Kidney glomerular epithelial cell (primary cell): ENCODE measurements around the gene SCGB1D1.

Experiments
- DNase-seq: peaks from one replicate; lab custom pipeline; 2025; lab: John Stamatoyannopoulos, UW

Gene SCGB1D1, protein sequence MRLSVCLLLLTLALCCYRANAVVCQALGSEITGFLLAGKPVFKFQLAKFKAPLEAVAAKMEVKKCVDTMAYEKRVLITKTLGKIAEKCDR

DNA sequence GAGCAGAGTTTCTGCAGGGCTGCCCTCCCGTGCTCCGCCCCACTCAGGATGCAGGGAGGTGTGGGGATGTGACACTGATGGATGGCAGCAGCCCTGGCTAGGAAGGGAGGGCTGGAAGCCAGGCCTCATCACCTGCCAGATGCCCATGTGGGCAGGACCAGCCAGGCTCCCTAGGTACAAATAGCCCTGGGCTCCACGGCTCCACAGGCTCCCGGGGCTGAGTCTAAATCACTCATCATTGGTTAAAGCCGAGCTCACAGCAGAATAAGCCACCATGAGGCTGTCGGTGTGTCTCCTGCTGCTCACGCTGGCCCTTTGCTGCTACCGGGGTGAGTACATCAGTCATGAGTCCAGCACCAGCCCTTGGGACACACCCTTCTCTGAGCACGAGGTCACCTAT lies at the start of gene SCGB1D1:
Gene SCGB1D1, plus strand, starts transcription at position 206 of the 400 bp plus-strand sequence. Its CDS starts 69 bp downstream, at position 275.
- DNase-seq = no peak

DNA sequence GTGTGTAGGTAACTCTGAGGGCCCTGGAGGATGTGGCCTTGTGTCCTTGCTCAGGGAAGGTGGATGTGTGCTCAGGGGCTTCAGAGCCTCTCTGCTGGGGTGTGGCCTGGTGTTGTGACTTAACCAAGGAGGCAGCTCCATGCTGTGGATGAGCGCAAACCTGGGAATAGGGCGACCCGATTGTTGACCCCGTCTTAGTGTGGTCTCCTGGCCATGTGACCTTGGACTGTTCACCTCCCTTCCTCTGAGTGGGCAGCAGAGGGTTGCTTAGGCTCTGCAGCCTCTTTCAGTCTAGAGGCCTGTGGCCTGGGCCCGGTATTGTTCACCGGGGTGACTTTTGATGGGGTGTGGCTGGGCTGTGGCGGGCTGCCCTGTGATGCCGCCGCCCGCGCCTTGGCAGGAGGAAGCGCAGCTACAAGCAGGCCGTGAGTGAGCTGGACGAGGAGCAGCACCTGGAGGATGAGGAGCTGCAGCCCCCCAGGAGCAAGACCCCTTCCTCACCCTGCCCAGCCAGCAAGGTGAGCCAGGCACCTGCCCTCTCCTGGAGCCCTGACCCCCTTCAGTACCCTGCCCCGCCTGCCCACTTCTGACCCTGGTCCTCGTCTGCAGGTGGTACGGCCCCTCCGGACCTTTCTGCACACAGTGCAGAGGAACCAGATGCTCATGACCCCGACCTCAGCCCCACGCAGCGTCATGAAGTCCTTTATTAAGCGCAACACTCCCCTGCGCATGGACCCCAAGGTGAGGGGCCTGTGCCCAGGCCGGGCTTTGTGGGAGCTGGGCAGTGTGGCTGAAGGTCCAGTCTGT lies 49.5 kb upstream of the SCGB1D1 start:
- DNase-seq = no peak

DNA sequence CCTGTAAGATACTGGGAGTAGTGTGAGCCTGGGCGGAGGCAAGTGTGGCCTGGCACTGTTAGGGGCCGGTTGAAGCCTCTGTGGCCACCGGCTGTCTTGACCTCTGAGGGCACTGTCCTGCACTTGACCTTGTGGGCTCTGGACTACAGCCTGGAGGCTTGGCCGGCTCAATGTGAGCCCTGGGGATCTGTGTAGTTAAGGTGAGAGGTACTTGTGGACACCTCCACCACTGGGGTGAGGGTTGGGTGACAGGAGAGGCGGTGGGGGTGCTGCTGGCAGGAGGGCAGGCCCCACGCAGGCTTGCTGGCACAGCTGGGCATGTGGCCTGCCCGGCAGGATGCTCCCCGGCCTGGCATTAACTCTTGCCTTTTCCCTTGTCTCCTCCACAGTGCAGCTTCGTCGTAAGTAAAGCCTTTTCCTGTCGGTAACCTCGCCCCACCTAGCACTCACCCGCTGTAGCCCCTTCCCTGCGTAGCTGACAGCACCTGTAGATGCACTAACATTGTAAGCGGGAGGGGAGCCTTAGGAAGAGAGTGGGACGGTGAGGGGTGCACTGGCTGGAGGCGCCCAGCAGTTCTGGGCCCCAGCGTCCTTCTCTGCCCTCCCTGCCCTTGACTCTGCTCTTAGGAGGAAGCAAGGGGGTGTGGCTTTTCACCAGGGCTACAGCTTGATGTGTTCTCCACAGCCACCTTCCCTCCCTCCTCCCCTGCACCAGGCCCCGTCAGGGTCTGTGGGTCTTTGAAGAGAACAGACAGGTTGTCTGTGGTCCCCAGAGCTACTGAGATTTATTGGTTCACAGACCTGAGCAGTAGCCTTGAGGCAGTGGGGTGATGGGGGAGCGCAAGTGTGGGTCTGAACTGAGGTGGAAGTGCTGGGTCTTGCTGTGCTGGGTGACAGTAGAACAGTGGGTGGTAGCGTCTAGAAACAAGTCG lies 48.6 kb upstream of the SCGB1D1 start:
- DNase-seq = no peak

DNA sequence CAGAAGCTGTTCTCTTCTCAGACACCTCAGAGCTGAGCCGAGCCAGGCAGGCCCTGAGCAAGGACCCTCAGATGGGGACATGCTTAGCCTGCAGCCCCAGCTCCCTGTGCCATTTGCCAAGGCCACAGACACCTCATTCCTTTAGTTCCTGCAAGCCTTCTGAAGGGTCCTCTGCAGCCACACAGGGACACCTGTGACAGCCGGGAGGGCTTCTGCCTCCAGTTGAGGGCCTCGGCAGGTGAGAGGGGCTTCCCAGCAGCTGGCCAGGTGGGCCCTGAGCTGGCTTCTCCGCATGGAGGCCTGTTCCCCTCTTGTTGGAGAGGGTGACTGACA lies 48.0 kb upstream of the SCGB1D1 start:
- no peak for DNase-seq

DNA sequence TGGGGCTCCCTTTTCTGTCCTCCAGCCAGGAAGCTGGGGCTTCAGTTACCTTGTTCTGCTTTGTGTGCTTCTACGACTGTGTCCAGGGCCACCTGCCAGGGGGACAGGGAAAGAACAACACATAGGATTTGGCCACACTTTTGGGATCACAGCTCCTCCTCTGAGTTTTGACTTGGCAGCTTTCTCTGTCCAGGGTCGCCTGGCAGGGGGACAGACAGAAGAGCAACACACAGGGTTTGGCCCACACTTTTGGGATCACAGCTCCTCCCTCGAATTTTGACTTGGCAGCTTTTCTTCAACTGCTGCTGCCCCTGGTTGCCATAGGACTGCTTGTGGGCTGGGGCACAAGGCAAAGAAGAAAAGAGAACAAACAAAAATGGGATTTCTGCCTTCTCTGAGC lies 47.1 kb upstream of the SCGB1D1 start:
- no peak for DNase-seq

DNA sequence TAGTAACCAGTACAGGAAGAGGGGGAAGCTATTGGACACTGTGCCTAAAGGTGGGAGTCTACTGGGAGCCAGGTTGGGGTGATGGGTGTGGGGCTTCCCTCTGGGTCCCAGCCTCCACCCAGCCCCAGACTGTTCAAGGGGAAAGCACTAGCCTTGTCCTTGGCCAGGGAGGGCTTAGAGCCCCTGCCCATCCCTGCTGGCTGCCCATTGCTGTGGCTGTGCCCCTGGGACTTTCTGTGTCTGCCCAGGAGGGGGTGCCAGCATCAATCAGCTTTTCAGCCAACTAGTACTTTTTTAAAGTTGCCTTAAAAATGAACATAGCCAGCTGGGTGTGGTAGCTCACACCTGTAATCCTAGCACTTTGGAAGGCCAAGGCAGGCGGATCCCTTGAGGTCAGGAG lies 46.3 kb upstream of the SCGB1D1 start:
- no peak for DNase-seq

DNA sequence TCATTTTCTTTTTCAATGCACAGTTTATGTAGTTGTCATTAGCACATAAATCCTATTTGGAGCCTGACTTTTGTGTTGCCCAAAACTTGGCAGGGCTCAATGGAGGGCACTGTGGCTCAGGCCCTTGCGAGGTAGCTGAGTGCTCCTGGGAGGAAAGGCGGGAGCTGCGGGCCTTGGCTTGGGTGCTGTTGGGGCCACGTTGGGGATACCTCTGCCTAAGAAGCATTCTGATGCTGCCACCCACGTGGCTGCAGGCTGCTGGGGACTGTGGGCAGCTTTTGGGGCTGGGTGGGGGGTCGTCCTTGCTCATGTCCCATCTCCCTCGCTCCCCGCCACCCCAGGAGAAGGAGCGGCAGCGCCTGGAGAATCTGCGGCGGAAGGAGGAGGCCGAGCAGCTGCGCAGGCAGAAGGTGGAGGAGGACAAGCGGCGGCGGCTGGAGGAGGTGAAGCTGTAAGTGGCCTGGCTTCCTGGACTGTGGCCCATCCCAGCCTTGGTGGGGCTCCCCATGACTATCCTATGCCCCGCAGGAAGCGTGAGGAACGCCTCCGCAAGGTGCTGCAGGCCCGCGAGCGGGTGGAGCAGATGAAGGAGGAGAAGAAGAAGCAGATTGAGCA lies 45.3 kb upstream of the SCGB1D1 start:
- no peak for DNase-seq

DNA sequence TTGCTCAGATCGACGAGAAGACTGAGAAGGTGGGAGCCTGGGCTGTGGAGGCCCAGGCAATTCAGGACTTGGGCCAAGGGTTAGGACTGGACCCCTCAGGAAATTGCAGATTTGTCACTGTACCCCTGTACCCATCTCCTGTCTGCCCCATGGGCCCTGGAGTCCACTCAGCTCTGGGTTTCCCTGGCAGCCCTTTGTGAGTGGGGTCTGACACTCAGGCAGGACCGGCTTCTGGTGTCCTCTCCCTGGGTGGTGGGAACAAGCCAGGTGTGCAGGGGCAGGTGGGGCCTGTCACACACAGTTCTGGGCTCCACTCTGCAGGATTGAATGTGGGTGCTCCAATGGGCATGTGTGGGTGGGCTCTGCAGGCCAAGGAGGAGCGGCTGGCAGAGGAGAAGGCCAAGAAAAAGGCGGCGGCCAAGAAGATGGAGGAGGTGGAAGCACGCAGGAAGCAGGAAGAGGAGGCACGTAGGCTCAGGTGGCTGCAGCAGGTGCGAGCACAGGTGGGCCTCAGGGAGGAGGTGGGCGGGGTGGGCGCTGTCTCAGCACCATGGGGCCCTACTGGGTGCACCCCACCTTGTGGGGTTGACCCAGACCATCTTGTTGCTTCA lies 44.6 kb upstream of the SCGB1D1 start:
- DNase-seq = no peak

DNA sequence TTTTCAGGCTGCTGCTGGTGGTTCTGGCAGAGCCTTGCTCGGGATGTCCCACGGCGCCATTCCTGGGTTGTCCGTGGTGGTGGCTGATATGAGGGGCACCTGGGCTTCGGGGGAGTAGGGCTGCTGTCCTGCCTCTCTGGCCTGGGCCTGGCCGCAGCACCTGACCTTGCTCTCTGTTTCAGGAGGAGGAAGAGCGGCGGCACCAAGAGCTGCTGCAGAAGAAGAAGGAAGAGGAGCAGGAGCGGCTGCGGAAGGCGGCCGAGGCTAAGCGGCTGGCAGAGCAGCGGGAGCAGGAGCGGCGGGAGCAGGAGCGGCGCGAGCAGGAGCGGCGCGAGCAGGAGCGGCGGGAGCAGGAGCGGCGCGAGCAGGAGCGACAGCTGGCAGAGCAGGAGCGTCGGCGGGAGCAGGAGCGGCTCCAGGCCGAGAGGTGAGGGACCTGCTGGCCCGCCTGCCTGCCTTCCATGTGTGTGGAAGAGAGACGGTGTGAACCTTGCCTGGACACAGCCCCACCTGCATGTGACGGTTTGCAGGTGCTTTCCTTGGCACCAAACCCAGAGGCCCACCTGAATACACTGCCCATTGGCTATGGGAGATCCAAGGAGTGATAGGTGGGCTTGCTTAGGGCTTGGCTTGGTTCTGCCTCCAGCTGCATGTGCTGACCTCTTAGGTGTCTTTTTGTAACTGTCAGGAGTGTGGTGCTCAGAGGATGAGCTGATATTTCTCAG lies 43.4 kb upstream of the SCGB1D1 start:
- DNase-seq = no peak

DNA sequence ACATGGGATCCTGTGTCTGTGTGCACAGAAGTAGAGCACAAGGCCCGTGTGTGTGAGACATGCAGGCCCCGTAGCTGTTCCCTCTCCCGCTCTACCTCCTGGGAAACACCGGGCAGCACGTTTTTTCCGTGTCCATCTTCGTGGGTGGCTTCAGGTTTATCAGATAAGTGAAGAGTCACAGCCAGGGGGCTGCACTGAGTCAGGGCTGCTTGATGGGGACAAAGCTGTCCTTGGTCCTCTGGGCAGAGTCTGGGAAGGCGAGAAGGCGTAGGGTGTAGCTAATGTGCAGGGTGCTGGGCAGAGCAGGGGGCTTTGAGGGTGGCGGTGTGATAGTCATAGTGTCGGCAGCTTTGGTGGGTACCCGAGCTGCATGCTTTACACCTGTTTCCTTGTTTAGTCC lies 42.5 kb upstream of the SCGB1D1 start:
- DNase-seq = no peak

DNA sequence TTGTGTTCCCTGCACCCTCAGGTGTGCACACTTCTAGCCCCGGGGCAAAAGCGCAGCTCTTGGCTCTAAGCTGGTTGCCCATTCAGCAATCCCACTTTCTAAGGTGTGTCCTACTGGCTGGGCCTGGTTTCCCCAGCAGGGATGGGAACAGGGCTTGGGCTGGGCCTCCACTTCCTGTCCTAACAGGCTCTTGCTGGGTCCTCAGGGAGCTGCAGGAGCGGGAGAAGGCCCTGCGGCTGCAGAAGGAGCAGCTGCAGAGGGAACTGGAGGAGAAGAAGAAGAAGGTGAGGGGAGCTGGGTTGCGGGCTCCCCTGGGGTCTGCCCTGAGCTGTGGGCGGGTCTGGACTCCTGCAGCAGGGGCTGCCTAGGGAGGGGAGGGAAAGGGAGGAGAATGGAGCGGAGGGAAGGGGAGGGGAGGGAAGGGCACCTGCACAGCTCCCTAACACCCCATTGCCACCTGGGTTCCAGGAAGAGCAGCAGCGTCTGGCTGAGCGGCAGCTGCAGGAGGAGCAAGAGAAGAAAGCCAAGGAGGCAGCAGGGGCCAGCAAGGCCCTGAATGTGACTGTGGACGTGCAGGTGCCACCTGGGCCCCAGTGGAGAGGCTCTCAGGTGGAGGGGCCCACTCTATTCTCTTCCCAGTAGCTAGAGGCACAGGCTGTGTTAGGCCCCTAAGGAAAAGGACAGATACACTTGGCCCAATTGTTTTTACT lies 41.6 kb upstream of the SCGB1D1 start:
- no peak for DNase-seq

DNA sequence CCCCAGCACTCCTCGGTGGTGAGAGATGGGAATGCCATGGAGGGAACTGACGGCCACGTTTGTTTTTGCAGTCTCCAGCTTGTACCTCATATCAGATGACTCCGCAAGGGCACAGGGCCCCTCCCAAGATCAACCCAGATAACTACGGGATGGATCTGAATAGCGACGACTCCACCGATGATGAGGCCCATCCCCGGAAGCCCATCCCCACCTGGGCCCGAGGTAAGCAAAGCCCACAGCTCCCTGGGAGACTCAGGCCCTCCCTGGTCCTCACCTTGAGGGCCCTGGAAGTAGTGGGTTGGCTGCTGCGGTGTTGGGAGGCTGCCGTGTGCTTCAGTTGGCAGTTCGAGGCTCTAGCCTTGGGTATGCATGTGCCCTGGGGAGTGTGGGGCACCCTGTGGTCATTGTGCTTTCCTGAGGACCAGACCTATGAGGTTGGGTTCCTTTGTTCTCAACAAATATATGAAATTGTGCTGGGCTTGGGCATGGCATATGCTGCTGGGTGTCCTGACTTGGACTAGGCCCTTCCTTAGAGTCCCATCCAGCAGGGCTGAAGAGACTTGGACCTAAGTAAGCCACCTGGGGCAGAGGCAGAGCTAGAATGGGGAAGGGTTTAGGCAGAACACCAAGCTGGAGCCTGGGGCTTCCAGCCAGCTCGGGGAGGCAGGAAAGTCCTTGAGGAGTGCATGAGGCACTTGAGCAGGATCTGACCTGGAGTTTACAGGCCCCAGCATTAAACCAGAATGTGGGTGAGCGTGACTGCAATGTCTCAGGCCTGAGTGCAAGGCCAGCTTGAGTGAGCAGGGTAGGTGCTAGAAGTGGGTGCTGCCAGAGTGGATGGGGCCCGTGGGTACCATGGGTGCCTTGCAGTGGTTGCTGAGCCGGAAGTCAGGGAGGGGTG lies 39.8 kb upstream of the SCGB1D1 start:
- no peak for DNase-seq

DNA sequence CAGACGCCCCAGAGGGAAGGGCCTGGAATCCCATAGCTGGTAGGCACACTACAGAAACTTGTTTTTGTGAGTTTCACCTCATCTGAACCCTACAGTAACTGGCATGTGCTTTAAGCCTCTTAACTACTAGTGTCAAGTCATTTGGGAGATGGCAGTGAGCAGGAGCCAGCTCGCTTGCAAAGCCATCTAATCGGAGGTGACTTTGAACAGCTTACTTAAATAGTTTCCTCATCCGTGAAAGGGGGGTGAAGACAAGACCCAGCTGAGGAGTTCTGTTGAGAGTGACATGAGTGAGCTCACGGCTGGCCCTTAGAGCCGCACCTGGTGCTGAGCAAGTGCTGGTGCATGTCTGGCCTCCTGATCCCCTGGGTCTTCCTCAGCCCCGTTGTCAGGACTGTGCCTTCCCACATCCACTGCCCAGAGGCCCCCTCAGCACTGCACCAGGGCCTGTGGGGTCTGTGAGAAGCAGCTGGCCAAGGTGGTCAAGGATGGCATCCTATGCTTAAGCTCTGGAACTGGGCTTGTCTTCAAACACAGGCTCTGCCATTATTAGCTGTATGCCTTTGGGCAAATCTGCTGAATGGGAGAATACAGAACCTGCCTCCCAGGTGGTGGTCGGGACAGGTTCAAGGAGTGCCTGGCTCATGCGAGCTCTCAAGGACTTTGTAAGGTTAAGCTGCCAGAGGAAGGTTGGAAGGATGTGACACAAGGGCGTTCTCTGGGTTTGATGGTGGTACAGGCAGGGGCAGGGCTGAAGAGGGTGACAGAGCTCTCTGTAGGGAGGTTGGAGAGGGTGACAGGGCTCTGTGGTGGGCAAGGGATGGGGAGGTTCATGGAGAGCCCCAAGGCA lies 38.9 kb upstream of the SCGB1D1 start:
- DNase-seq = no peak

DNA sequence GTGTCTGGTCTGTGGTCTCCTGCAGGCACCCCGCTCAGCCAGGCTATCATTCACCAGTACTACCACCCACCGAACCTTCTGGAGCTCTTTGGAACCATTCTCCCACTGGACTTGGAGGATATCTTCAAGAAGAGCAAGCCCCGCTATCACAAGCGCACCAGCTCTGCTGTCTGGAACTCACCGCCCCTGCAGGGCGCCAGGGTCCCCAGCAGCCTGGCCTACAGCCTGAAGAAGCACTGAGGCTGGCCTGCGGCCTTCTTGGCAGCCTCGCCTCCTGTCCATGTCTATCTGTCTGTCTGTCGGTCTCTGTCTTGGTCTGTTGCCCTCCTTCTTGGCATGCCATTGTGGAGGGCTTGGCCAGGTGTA lies 38.3 kb upstream of the SCGB1D1 start:
- DNase-seq = no peak

DNA sequence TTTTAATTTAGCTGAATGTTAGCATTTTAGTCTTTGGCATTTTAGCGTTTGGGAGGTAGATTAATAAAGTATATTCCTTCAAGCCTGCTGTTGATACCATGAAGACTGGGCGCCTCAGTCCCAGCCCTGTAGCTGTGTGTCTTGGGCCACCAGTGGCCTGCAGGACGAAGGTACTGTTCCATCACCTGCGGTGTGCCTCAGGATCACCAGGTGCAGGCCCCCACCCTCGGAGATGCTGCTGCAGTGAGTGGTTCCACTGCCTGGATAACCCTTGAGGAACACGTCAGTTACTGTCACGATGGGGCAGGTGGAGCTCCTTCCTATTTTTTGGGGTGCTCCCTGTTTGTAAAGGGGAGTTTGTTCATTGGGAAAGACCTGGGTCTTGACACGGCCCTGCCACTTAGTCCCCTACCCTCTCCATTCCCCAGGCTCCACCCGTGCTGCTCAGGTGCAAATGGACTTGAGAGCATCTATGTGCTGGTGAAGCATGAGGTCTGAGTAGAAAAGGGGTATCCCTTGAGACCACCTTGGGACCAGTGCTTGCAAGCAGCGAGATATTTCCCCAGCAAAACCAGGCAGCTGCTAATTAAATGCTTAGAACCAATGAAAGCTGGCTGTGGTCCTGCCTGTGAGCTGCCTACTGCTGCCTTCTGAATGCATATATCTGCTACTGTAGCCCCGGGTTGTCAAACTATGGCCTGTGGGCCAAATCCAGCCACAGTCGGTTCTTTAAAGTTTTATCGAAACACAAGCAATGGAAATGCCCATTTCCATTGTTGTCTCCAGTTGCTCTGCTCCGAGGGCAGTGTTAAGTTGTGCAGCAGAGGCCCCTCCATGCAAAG lies 37.5 kb upstream of the SCGB1D1 start:
- DNase-seq = no peak

DNA sequence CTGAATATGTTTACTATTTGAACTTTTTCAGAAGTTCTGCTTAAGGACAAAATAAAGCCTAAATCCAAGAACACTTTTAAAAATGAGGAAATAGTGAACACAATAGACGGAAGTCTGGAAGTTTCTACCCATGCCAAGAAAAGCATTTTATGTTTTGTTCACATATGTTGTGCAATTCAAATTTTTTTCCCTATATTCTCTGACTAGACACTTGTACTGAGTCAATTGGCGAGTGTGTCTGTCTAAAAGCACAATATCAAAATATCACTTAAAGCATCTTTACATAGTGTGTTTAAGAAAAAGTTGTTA lies 37.0 kb upstream of the SCGB1D1 start:
- no peak for DNase-seq

DNA sequence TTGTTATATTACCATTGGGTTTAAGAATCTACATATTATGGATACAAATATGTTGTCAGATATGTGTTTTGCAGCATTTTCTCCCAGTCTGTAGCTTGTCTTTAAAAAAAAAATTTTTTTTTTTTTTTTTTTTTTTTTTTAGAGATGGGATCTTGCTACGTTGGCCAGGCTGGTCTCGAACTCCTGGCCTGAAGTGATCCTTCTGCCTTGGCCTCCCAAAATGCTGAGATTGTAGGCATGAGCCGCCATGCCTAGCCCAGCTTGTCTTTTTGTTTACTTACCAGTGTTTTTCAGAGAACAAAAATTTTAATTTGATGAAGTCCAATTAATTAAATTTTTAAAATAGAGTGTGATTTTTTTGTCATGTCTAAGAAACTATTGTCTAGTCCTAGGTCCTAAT lies 36.4 kb upstream of the SCGB1D1 start:
- no peak for DNase-seq

DNA sequence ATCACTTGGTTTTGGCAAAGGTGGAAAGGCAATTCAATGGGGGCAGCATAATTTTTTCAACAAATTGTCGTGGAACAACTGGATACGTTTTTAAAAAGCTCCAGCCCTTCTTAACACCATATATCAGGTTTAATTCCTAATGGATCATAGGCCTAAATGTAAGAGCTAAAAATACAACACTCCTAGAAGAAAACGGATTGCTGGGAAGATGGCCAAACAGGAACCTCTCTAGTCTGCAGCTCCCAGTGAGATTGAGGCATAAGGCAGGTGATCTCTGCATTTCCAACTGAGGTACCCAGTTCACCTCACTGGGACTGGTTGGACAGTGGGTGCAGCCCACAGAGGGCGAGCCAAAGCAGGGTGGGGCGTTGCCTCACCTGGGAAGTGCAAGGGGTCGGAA lies 32.4 kb upstream of the SCGB1D1 start:
- no peak for DNase-seq
